Ovary (tissue), 3 donors: Measurements from ENCODE around the gene ARHGAP21.
"Not testable (repeated sequence)": the region's sequence is repeated elsewhere in the genome, so short reads cannot be mapped to it uniquely, and the experiment has no call there.

Source experiments
- POLR2A ChIP-seq: fragments of 450-650 bp; IDR thresholded peaks from one replicate; pipeline ENCODE4 v1.6.1; 2017; ENCODE audit warnings: antibody characterized with exemption, mild to moderate bottlenecking, moderate library complexity
- TF ChIP-seq, protein P1 (sequence below), 3 donors: fragments of 450-650 bp in 2 of 3; fragments of 200-600 bp in 1 of 3; IDR thresholded peaks; one replicate each; pipeline versions ENCODE4 v1.5.1 to v1.8.0; 2016 to 2022; ENCODE audit warnings: antibody characterized with exemption in 3 of 3, mild to moderate bottlenecking in 1 of 3
- donor health status: DM: no; HTN: no; CAD: no.

DNA sequence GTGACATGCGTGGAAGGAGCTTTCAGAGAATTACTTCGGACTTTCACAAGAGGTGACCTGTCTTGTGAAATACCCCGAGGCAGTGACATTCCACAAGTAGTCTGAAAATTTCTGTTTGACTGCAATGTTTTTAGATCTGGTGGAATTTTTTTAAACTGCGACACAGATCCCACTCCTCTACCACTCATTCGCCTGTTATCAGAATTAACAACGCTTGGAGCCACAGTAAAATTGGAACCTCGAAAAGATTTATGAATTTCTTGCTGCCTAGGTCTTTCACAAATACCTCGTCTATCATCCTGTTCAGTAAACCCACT, 103.7 kb downstream of the ARHGAP21 start:
- TF ChIP-seq, protein P1, sequence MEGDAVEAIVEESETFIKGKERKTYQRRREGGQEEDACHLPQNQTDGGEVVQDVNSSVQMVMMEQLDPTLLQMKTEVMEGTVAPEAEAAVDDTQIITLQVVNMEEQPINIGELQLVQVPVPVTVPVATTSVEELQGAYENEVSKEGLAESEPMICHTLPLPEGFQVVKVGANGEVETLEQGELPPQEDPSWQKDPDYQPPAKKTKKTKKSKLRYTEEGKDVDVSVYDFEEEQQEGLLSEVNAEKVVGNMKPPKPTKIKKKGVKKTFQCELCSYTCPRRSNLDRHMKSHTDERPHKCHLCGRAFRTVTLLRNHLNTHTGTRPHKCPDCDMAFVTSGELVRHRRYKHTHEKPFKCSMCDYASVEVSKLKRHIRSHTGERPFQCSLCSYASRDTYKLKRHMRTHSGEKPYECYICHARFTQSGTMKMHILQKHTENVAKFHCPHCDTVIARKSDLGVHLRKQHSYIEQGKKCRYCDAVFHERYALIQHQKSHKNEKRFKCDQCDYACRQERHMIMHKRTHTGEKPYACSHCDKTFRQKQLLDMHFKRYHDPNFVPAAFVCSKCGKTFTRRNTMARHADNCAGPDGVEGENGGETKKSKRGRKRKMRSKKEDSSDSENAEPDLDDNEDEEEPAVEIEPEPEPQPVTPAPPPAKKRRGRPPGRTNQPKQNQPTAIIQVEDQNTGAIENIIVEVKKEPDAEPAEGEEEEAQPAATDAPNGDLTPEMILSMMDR (IDR thresholded peaks at IDR 0.05): not testable (repeated sequence)
- TF ChIP-seq POLR2A: not testable (repeated sequence)
